ENCODE data around the gene KRT72.

Gene KRT72

GRCh38 chr12:52578469-52578868, 22.8 kb downstream of the KRT72 start:
- DNase-seq (ENCODE audit: low read depth), result no peak

GRCh38 chr12:52577316-52577715, 23.9 kb downstream of the KRT72 start:
- DNase-seq (ENCODE audit: low read depth), result no peak

DNA sequence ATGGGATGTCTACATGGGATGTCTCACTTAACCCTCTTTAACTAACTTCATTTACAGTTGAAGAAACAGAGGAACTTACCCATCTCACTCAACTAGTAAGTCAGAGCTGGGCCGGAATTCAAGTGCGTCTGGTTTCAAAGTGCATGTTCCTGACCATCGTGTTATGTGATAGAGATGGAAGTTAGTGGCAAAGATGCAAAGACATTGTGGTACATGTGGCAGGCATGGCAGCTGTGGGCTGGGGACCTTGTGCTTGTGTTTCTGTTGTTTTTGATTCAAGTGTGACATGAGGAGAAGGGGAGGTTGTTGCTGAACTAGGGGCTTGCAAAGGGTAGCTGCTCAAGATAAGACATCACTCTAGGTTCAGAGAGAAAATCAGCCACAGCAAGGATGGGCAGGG, 25.3 kb downstream of the KRT72 start:
- no peak for DNase-seq (ENCODE audit: low read depth)

DNA sequence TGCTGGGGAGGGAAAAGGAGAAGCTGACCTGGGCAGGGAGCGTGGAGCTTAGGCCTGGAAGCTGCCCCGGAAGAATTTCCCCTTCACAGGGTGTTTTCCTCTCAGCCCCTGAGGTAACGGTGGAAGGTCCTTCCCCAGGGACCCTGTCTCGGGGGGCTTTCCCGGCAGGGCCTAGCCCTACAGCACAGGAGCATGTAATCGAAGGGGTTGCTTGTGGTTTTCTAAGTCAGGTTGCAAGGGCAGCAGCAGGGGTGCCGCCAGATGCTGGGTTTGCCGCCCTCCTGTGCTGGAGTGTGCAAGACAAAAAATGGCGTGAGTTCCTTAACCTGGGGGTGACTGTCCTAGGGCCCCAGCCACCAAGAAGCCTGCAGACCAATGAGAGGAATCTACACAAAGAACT, 26.0 kb downstream of the KRT72 start:
- DNase-seq (ENCODE audit: low read depth), result no peak

DNA sequence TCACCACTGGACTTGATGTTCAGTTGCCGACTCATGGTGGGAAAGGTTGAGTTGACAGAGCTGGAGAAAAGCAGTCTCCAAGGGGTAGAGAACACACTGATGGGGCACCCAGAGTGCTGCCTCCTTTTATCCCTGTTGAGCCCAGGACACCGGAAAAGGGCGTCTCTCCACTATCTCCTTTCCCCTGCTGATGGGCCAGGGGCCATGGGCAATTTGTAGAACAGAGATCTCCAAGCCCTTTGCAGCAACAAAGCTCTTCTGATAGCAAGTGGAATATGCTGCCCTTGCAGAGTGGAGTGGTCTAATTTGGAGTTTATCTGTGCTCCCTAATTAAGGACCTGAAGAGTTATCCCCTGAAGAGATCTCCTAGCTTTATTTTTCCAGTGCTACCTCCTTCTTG, 27.5 kb downstream of the KRT72 start, which contains the start of gene KRT74:
TSS of gene KRT74 (minus strand) at position 101 of the 400 bp plus-strand sequence. CDS start at position 35, 66 bp downstream.
- DNase-seq (ENCODE audit: low read depth), result no peak

GRCh38 chr12:52573306-52573705, 28.0 kb downstream of the KRT72 start:
- no peak for DNase-seq (ENCODE audit: low read depth)

GRCh38 chr12:52570511-52570910, 30.8 kb downstream of the KRT72 start:
- no peak for DNase-seq (ENCODE audit: low read depth)

GRCh38 chr12:52568111-52568510, 33.2 kb downstream of the KRT72 start:
- DNase-seq (ENCODE audit: low read depth), result no peak

GRCh38 chr12:52566847-52567291, 34.4 kb downstream of the KRT72 start:
- DNase-seq (ENCODE audit: low read depth), result no peak

DNA sequence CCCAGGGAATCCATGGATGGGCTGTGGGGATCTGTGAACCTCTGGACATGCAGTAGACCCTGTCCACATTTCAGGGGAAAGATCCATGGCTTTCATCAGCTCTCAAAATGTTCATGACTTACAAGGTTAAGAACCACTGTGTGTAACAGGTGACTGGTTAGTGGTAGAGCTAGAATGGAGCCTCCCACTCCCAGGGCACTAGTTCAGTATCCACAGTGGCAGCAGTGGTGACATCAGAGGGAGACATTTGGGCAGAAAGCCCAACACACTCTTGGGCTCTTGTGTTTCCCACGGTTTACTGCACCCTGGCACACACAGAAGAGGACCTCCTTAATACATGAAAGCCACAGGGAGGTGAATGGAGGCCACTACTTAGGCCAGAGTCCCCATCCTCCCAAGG, 36.7 kb downstream of the KRT72 start:
- DNase-seq (ENCODE audit: low read depth), result no peak

DNA sequence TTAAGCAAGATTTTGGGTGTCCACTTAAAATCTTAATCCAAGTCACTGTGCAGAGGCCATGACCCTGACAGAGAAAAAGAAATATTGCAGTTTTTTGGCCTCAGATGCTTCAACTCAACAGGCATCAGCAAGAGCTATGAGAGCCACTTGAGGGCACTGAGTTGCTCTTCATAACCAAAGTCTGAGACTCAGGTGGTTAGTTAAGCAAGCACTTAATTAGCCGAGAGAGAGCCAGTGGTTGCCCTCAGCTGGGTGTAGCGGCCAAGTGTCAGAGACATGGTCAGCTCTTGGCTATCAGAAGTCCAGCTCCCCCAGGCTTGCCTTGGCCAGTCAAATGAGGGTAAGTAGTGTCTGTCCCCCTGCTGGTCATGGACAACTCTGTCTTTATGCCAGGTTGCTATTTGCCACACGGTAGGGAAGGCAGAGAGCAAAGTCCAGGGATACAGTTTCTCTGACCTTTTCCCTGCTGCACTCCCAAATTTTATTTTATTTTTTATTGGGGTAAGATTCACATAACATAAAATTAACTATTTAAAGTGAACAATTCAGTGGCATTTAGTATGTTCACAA, 39.3 kb downstream of the KRT72 start:
- no peak for DNase-seq (ENCODE audit: low read depth)

GRCh38 chr12:52559979-52560378, 41.3 kb downstream of the KRT72 start:
- DNase-seq (ENCODE audit: low read depth), result no peak

DNA sequence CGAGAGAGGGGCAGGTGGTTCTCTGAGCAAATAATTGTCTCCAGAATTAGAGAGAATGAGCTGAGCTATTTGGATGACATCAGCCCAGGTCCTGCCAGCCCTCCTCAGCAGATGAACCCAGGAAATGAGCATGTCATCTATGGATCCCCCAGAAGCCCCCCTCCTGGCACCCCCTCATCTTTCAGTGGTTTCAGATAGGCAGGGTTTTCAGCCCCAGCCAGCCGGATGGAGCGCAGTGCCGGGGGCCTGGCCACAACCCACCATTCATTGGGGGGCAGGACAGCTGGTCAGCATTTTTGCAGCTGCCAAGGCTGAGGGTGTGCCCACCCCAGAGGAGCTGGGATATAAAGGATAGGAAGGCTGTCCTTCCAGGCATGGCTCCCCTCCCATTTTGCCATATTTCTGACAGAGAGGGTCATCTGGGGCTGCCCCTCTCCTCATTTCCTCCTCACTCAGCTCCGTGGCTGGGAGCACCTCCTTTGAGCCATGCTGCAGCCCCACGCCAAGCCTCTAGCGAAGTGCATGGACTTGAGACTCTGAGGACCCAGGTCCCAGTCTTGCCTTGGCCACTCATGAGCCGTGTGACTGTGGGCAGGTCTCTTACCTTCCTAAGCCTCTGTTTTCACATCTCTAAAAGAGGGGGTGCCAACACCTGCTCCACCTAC, 42.4 kb downstream of the KRT72 start:
- no peak for DNase-seq (ENCODE audit: low read depth)

DNA sequence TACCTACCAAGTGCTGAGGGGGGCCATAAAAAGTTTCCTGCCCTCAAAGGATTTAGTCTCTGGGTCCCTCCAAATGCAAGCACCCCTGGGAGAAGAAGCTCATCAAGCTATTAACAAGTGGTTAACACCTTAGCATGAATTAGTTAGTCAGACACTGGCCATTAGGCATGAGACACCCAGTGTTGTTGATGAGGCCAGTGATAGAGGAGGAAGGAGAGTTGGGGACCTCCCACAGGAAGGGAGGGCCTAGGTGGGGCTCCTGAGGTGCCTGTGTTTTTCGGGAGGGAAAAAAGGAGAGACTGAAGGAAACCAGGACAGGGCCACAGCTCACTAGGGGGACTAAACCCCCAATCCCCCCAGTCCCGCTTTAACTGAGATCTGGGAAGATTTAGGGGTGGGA, 43.8 kb downstream of the KRT72 start:
- DNase-seq (ENCODE audit: low read depth), result no peak

- DNase-seq (ENCODE audit: low read depth), result no peak
These were observed 45.7 kb downstream of the KRT72 start for GRCh38 chr12:52555577-52555976.

DNA sequence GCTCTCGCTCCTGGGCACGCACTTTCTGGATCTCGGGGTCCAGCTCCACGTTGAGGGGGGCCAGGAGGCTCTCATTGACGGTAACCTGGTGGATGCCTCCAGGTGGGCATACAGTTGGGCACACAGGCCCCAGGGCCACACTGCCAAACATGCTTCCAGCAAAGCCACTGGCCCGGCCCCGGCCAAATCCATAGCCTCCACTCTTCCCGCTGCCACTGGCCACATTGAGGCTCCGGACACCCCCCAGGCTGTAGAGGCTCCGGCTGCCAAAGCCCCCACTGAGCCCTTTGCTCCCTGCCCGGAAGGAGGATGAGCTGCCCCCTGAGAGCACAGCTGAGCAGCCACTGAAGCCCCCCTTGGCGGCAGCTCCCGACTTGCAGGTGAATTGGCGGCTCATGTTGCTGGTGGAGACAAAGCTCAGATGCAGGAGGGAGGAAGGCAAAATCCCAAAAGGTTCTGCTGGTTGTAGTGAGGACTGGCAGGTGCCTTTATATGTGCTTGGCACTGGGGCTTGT, 48.5 kb downstream of the KRT72 start, which contains the start of gene KRT71:
TSS of gene KRT71 (minus strand) at position 465 of the 515 bp plus-strand sequence. CDS start at position 397, 68 bp downstream.
- DNase-seq (ENCODE audit: low read depth), result no peak

- no peak for DNase-seq (ENCODE audit: low read depth)
These were observed 49.2 kb downstream of the KRT72 start for GRCh38 chr12:52552055-52552454.

DNA sequence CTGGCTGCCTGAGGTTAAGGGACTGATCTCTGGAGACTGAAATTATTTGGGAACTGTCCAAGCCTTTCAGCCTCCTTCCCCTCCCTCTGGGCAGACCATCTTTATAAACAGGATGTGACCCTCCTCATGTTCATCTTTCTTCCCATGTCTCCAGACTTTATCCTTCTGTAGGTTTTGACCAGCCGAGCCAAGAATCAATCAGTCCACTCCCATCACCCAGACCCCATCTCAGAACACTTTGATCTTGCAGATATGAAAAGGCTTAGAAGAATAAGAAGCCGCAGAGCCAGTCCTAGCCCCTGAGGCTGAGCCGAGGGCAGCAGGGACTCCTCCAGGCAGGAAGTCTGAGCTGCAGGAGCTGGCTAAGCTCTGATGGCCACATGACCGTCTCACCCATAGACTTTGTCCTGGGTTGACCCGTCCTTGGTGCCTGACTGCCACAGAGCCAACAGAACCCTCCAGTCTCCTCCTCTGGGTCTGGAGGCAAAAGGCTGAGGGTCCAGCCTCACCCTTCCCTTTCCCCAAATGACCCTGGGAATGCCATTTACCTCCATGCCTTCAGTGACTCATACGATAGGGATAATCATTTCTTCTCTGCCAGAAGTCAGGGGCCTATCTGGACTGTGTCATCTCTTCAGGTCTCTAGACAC, 49.9 kb downstream of the KRT72 start:
- no peak for DNase-seq (ENCODE audit: low read depth)

DNA sequence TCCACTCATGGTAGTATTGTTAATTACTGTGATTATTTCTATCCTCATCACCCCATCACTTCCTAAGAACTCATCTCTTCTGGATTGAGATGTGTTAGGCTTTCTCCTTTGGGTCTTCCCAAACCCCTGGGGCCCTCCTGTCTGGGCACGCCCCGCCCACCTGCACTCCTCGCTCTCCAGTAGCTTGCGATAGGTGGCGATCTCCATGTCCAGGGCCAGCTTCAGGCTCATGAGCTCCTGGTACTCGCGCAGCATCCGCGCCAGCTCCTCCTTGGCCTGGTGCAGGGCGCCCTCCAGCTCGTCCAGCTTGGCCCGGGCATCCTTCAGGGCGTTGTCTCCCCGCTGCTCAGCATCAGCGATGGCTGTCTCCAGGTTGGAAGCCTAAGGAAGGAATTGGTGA, 55.1 kb downstream of the KRT72 start:
- no peak for DNase-seq (ENCODE audit: low read depth)

DNA sequence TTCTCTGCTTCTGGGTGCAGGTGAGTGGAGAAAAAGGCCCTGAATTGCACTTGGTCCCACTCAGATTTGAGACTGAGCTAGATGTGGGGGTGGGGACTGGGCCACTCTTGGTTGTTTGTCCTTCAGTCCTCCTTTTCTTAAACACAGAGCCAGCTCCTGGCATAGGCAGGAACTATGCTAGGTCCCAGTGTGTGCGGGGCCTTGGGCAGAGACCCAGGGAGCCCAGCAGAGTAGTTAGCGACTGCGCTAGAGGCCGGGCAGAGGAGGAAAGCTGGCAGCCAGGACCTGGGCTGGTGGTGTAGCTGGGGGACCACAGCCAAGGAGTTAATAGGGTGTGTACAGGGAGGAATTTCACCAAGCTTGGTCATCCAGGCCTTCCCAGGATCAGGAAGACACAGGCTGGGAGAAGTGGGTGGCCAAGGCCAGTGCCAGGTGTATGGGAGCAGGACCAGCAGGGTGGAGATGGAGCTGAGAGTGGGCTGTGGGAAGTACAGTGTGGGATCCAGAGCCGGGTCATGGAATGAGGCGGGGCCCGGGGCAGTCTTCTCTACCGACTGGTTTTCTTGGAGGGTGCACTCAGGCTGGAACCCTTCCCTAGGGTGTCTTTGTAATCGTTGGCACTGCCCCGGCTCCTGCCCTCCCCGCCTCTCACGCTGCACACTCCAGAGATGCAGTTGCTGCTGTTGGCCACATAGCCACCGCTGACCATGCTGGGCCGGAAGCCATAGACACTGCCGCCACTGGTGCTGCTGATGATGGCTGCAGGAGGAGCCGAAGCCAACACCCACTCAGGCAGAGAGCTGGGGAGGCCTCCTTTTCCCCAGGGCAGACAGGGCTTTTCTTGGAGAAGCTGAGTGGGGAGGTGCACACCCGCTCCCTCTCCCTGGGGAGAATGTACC, 57.0 kb downstream of the KRT72 start:
- no peak for DNase-seq (ENCODE audit: low read depth)

GRCh38 chr12:52542785-52543318, 58.4 kb downstream of the KRT72 start:
- DNase-seq (ENCODE audit: low read depth), result no peak

DNA sequence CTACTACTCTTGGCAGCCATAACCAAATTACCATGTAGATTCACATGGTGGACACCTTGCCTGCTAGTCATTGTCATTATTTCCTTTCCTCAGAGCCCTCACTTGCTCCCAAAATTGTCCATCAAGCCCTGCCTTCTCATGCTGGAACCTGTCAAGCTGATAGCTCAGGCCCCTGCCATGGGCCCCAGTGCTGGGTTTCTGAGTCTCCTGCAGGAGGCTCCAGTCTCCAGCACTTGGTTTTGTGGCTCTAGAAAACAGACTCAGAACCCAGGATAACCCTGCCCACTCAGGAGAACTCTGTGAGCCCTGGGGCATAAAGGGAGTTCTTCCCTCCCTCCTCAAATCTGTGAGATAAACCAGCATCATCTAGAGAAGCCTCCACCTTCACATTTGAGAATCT, 59.1 kb downstream of the KRT72 start:
- DNase-seq (ENCODE audit: low read depth), result no peak

Data from activated T-helper 9 cell treated with anti-CD3 and anti-CD28 coated beads, Interleukin-2, amount 50 U/mL, for 16 hours (primary cell).